SU-DHL-6 (cell line): ENCODE data around the gene AKAP8.

Experiments
- CTCF ChIP-seq: fragments of 200-600 bp; sonication (generic); IDR thresholded peaks from one replicate; pipeline ENCODE4 v1.5.1; 2017; ENCODE audit warnings: antibody characterized with exemption, mild to moderate bottlenecking, low read length, moderate library complexity; ENCODE audit not compliant: insufficient read depth, poor library complexity, severe bottlenecking
- EZH2phosphoT487 ChIP-seq: fragments of 200-600 bp; sonication (generic), shearing (Covaris generic); conservative IDR thresholded peaks from 2 replicates; pipeline ENCODE4 v1.6.1; 2018; ENCODE audit warnings: mild to moderate bottlenecking, antibody characterized with exemption, low read length, moderate library complexity, mixed read lengths

DNA sequence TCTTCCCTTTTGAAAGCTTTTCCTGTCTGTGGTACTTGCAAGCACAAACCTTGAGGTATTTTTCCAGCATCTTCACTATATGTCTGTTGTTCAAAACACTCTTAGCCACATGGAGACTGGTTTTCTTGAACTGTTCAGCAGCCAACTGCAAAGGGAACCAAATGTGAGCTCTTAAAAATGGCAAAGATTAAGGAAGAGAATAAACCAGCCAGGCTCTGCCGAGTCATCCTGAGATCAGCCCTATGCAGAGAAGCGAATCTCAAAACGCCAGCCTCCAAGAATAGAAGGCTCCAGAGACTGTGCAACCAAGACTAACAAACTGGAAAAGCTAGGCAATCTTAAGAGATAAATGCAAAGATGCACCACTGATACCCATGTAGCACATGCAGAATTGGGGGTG lies 20.7 kb downstream of the AKAP8 start:
- TF ChIP-seq CTCF (no peak), EZH2phosphoT487 (no peak)
